Measurements from ENCODE around the gene MAB21L3. TPM values are rescaled to one million over a fixed set of nuclear protein-coding genes. Genes with fewer than 3 reads are reported as not detected.

Gene MAB21L3
- total RNA-seq, 4 donors from 2014 or later, result 9.7 to 26.6 (median 20.7) TPM

GRCh38 chr1:116075575-116075974 lies 35.6 kb upstream of the MAB21L3 start:
- TF ChIP-seq EP300 (IDR thresholded peaks at IDR 0.05) (no peak), POLR2AphosphoS5 (IDR thresholded peaks at IDR 0.05) (no peak), POLR2A (IDR thresholded peaks at IDR 0.05) (no peak)
- TF ChIP-seq, protein P1, sequence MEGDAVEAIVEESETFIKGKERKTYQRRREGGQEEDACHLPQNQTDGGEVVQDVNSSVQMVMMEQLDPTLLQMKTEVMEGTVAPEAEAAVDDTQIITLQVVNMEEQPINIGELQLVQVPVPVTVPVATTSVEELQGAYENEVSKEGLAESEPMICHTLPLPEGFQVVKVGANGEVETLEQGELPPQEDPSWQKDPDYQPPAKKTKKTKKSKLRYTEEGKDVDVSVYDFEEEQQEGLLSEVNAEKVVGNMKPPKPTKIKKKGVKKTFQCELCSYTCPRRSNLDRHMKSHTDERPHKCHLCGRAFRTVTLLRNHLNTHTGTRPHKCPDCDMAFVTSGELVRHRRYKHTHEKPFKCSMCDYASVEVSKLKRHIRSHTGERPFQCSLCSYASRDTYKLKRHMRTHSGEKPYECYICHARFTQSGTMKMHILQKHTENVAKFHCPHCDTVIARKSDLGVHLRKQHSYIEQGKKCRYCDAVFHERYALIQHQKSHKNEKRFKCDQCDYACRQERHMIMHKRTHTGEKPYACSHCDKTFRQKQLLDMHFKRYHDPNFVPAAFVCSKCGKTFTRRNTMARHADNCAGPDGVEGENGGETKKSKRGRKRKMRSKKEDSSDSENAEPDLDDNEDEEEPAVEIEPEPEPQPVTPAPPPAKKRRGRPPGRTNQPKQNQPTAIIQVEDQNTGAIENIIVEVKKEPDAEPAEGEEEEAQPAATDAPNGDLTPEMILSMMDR (IDR thresholded peaks at IDR 0.05), result no peak
- peaks cover 6% of the 10 kb centered on the region for H3K36me3 ChIP-seq
- no peaks in the 10 kb centered on the region for H3K4me1 ChIP-seq
- H3K9me3 ChIP-seq, result no peaks in the 10 kb centered on the region
- DNase-seq (ENCODE audit: low spot score in 2 of 2), result no peak
- H3K27me3 ChIP-seq, result no peaks in the 10 kb centered on the region
- H3K4me3 ChIP-seq, result no peak overlapping the region
- WGBS, result 0% methylated on average over 1 of the region's 1 CpG
- no peak overlapping the region for H3K27ac ChIP-seq

DNA sequence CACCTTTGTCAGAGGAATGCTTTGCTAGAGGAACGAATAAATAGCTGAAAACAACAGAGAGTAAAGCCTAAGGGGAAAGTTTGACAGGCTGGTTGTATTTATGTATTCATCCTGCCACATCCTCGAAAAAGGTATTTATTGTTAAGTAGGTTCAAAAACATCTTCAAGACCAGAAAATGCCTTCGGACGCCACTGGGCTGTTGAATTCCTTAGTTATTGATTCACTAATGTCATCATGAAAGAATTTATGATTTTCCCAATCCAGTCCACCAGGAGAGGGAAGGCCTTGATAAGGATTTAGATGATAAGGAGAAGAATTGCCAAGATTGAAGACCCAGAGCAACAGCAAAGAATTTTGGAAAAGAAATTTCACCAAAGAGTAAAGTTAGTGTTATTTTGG lies 35.2 kb upstream of the MAB21L3 start:
- 67% methylated on average over 4 of the region's 4 CpGs for whole genome bisulfite sequencing

DNA sequence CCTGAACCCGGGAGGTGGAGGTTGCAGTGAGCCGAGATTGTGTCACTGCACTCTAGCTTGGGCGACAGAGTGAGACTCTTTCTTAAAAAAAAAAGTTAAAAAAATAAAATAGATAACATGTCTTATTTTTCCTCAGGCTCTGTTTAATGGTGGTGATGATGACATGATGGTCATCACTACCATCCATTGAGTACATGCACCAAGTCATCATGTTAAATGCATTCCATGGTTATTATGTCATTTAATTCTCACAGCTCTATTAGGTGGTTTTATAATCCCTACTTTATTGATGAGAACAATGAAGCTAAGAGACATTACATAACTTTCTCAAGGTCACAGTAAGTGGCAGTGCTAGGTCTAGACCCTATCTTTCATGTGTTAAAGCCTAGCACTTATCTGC lies 34.4 kb upstream of the MAB21L3 start:
- H3K9me3 ChIP-seq, result no peaks in the 10 kb centered on the region
- H3K4me3 ChIP-seq, result no peak overlapping the region
- H3K27me3 ChIP-seq, result no peaks in the 10 kb centered on the region
- no peaks in the 10 kb centered on the region for H3K4me1 ChIP-seq
- no peak for DNase-seq (ENCODE audit: low spot score in 2 of 2)
- H3K36me3 ChIP-seq, result peaks cover 3% of the 10 kb centered on the region
- TF ChIP-seq EP300 (IDR thresholded peaks at IDR 0.05) (no peak), POLR2AphosphoS5 (IDR thresholded peaks at IDR 0.05) (no peak), POLR2A (IDR thresholded peaks at IDR 0.05) (no peak)
- TF ChIP-seq, protein P1 (IDR thresholded peaks at IDR 0.05), result no peak
- 96% methylated on average over 3 of the region's 3 CpGs for WGBS
- H3K27ac ChIP-seq, result no peak overlapping the region

More for the DNA sequence above, 35.2 kb upstream of the MAB21L3 start:
- H3K36me3 ChIP-seq, result peaks cover 3% of the 10 kb centered on the region
- H3K9me3 ChIP-seq, result no peaks in the 10 kb centered on the region
- TF ChIP-seq, protein P1 (IDR thresholded peaks at IDR 0.05), result no peak
- TF ChIP-seq POLR2A (IDR thresholded peaks at IDR 0.05) (no peak), EP300 (IDR thresholded peaks at IDR 0.05) (no peak), POLR2AphosphoS5 (IDR thresholded peaks at IDR 0.05) (no peak)
- DNase-seq (ENCODE audit: low spot score in 2 of 2), result no peak
- H3K4me3 ChIP-seq, result no peak overlapping the region
- no peaks in the 10 kb centered on the region for H3K4me1 ChIP-seq
- no peak overlapping the region for H3K27ac ChIP-seq
- H3K27me3 ChIP-seq, result no peaks in the 10 kb centered on the region

GRCh38 chr1:116078699-116079223 lies 32.4 kb upstream of the MAB21L3 start:
- no peaks in the 10 kb centered on the region for H3K4me1 ChIP-seq
- TF ChIP-seq POLR2A (IDR thresholded peaks at IDR 0.05) (no peak), EP300 (IDR thresholded peaks at IDR 0.05) (no peak), POLR2AphosphoS5 (IDR thresholded peaks at IDR 0.05) (no peak)
- TF ChIP-seq, protein P1 (IDR thresholded peaks at IDR 0.05), result no peak
- H3K9me3 ChIP-seq, result no peaks in the 10 kb centered on the region
- 69% methylated on average over 6 of the region's 6 CpGs for WGBS
- H3K27me3 ChIP-seq, result no peaks in the 10 kb centered on the region
- no peak overlapping the region for H3K27ac ChIP-seq
- no peak for DNase-seq (ENCODE audit: low spot score in 2 of 2)
- H3K36me3 ChIP-seq, result peaks cover 3% of the 10 kb centered on the region
- H3K4me3 ChIP-seq, result no peak overlapping the region

DNA sequence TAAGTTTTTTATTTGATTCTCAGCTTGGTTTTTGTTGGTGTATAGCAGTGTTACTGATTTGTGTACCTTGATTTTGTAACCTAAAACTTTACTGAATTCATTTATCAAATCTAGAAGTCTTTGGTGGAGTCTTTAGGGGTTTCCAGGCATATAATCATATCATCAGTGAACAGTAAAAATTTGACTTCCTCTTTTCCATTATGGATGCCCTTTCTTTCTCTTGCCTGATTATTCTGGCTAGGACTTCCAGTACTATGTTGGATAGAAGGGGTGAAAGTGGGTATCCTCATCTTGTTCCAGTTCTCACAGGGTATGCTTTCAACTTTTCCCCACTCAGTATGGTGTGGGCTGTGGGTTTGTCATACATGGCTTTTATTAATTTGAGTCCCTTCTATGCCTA lies 23.6 kb upstream of the MAB21L3 start:
- no peak for DNase-seq (ENCODE audit: low spot score in 2 of 2)

More for the DNA sequence above, 23.6 kb upstream of the MAB21L3 start:
- H3K9me3 ChIP-seq, result peaks cover 14% of the 10 kb centered on the region
- no peak overlapping the region for H3K4me3 ChIP-seq
- TF ChIP-seq, protein P1 (IDR thresholded peaks at IDR 0.05), result no peak
- TF ChIP-seq EP300 (IDR thresholded peaks at IDR 0.05) (no peak), POLR2AphosphoS5 (IDR thresholded peaks at IDR 0.05) (no peak), POLR2A (IDR thresholded peaks at IDR 0.05) (no peak)
- no peaks in the 10 kb centered on the region for H3K36me3 ChIP-seq
- H3K4me1 ChIP-seq, result no peaks in the 10 kb centered on the region
- H3K27ac ChIP-seq, result no peak overlapping the region
- no peaks in the 10 kb centered on the region for H3K27me3 ChIP-seq

Data from suprapubic skin (tissue), 4 donors.